Fibroblast of lung (primary cell): ENCODE data around the gene EXOSC7. TPM values are rescaled to one million over a fixed set of nuclear protein-coding genes. Genes with fewer than 3 reads are reported as not detected.

Source experiments
- DNase-seq, 2 donors: peaks; one replicate each; pipeline versions ENCODE4 v3.0.0 to v3.0.0-alpha.2; 2010; ENCODE audit warnings: low read depth in 2 of 2
- H2AFZ ChIP-seq: 2 replicates; pipeline ENCODE4 v1.5.1; 2012; ENCODE audit warnings: low read length, control low read depth, inconsistent platforms
- H3K27ac ChIP-seq: 2 replicates; pipeline ENCODE4 v1.5.1; 2011; ENCODE audit warnings: low read length, control low read depth; ENCODE audit not compliant: insufficient read depth
- H3K27me3 ChIP-seq: 2 replicates; pipeline ENCODE4 v1.5.1; 2011; ENCODE audit warnings: mild to moderate bottlenecking, low read length; ENCODE audit not compliant: control insufficient read depth, insufficient read depth
- H3K36me3 ChIP-seq: 2 replicates; pipeline ENCODE4 v1.5.1; 2011; ENCODE audit warnings: low read length; ENCODE audit not compliant: control insufficient read depth, insufficient read depth
- H3K4me1 ChIP-seq: 2 replicates; pipeline ENCODE4 v1.5.1; 2011; ENCODE audit warnings: low read length; ENCODE audit not compliant: control insufficient read depth, insufficient read depth; ENCODE audit errors: extremely low read depth
- H3K4me2 ChIP-seq: 2 replicates; pipeline ENCODE4 v1.5.1; 2011; ENCODE audit warnings: low read length, control low read depth; ENCODE audit not compliant: insufficient read depth; ENCODE audit errors: extremely low read depth
- H3K4me3 ChIP-seq, 4 experiments: fragments of 200-600 bp in 1 of 4; sonication (generic) in 1 of 4; replicated peaks in 1 of 4; 2 replicates each; pipeline ENCODE4 v1.5.1; 2011 to 2016; ENCODE audit warnings: low read length in 4 of 4, low read depth in 3 of 4, mild to moderate bottlenecking in 3 of 4, control low read depth in 2 of 4, inconsistent platforms in 1 of 4, mixed read lengths in 1 of 4; ENCODE audit not compliant: insufficient read depth in 1 of 4; ENCODE audit errors: control extremely low read depth in 1 of 4
- H3K79me2 ChIP-seq: 2 replicates; pipeline ENCODE4 v1.5.1; 2012; ENCODE audit warnings: mild to moderate bottlenecking, low read length, inconsistent platforms; ENCODE audit not compliant: control insufficient read depth, insufficient read depth
- H3K9ac ChIP-seq: 2 replicates; pipeline ENCODE4 v1.5.1; 2011; ENCODE audit warnings: mild to moderate bottlenecking, low read length, control low read depth; ENCODE audit not compliant: insufficient read depth
- H3K9me3 ChIP-seq: 2 replicates; pipeline ENCODE4 v1.5.1; 2012; ENCODE audit warnings: low read depth, low read length; ENCODE audit not compliant: control insufficient read depth, insufficient read depth
- H4K20me1 ChIP-seq: 2 replicates; pipeline ENCODE4 v1.5.1; 2011; ENCODE audit warnings: low read length; ENCODE audit not compliant: control insufficient read depth, insufficient read depth; ENCODE audit errors: extremely low read depth
- EZH2 ChIP-seq: IDR thresholded peaks from 2 replicates; pipeline ENCODE4 v1.5.1; 2012; ENCODE audit warnings: low read length, control low read depth, mild to moderate bottlenecking; ENCODE audit errors: missing control alignments
- polyA plus RNA-seq, 2 donors: library from polyadenylated mRNA; depleted of rRNA in 1 of 2; stranded (reverse) in 1 of 2; unstranded in 1 of 2; fragments of >200 nt; gene quantifications; 2 replicates each; pipeline ENCODE4 v1.2.1, GENCODE V29; 2011 to 2012; ENCODE audit warnings: missing spikeins in 1 of 2
- total RNA-seq: library from RNA; depleted of rRNA; stranded (reverse); fragments of >200 nt; gene quantifications from 2 replicates; pipeline ENCODE4 v1.2.1, GENCODE V29; 2014
- TF ChIP-seq, protein P1 (sequence below), 2 donors: IDR thresholded peaks in 1 of 2; conservative IDR thresholded peaks in 1 of 2; 1 replicate in 1 of 2; 2 replicates in 1 of 2; pipeline ENCODE4 v1.5.1; 2011 to 2012; ENCODE audit warnings: low read length in 2 of 2, control low read depth in 1 of 2, inconsistent platforms in 1 of 2, low read depth in 1 of 2, mild to moderate bottlenecking in 1 of 2

Gene EXOSC7
- total and polyA plus RNA-seq, 2 donors (not counting 1 experiment from before 2014, with no cell fraction given): 58.8 to 72.5 TPM

DNA sequence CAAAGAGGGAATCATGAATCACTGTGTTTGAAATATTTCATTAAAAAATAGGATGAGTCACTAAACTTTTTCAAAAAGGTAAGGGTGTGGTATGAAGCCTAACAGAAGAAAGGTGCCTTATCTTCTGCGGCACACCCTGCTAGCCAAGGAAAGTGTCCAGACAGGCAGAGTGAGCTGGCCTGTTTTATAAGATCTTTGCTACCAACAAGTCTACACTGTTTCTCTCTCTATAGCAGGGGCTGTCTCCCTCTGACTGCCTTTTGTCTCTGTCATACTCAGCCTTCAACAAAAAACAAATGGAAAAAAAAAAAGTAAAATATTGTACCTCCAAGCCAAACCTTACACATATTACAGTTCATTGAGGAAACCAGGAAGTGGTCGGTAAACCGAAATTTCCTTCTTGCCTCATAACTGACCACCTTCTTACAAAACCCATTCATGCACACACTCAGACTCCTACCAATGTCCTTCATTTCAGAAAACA lies 9.2 kb upstream of the EXOSC7 start:
- Histone ChIP-seq H3K27me3 (no peaks in the 10 kb centered on the region), H3K9me3 (no peaks in the 10 kb centered on the region), H3K79me2 (peaks cover 25% of the 10 kb centered on the region), H3K27ac (no peak overlapping the region), H3K4me2 (no peak overlapping the region), H3K4me1 (no peaks in the 10 kb centered on the region), H4K20me1 (no peaks in the 10 kb centered on the region), H3K36me3 (no peaks in the 10 kb centered on the region), H2AFZ (no peak overlapping the region), H3K4me3 (no peak overlapping the region), H3K9ac (no peak overlapping the region)
- no peak for TF ChIP-seq EZH2
- TF ChIP-seq, protein P1, sequence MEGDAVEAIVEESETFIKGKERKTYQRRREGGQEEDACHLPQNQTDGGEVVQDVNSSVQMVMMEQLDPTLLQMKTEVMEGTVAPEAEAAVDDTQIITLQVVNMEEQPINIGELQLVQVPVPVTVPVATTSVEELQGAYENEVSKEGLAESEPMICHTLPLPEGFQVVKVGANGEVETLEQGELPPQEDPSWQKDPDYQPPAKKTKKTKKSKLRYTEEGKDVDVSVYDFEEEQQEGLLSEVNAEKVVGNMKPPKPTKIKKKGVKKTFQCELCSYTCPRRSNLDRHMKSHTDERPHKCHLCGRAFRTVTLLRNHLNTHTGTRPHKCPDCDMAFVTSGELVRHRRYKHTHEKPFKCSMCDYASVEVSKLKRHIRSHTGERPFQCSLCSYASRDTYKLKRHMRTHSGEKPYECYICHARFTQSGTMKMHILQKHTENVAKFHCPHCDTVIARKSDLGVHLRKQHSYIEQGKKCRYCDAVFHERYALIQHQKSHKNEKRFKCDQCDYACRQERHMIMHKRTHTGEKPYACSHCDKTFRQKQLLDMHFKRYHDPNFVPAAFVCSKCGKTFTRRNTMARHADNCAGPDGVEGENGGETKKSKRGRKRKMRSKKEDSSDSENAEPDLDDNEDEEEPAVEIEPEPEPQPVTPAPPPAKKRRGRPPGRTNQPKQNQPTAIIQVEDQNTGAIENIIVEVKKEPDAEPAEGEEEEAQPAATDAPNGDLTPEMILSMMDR (conservative IDR thresholded peaks at IDR 0.05 in 1 of 2, IDR thresholded peaks at IDR 0.05 in 1 of 2; ENCODE audit: low read depth in 1 of 2, low read length in 2 of 2): no peak
- no peak for DNase-seq

DNA sequence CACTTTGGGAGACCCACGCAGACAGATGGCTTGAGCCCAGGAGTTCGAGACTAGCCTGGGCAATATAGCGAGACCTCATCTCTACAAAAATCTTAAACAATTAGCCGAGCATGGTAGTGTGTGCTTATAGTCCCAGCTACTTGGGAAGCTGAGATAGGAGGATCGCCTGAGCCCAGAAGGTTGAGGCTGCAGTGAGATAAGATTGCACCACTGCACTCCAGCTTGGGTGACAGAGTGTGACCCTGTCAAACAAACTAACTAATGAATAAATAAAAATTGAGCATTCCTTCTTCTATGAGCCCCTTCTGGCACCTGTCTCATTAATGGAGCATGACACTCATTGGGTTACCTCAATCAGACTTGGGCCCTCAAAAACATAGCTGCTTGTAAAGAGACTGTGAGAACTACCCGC lies 7.6 kb upstream of the EXOSC7 start:
- H3K9ac ChIP-seq: no peak overlapping the region
- H2AFZ ChIP-seq: no peak overlapping the region
- H3K27ac ChIP-seq: no peak overlapping the region
- no peaks in the 10 kb centered on the region for H4K20me1 ChIP-seq
- no peaks in the 10 kb centered on the region for H3K9me3 ChIP-seq
- no peaks in the 10 kb centered on the region for H3K27me3 ChIP-seq
- H3K79me2 ChIP-seq: peaks cover 32% of the 10 kb centered on the region
- no peak overlapping the region for H3K4me3 ChIP-seq
- TF ChIP-seq, protein P1 (conservative IDR thresholded peaks at IDR 0.05 in 1 of 2, IDR thresholded peaks at IDR 0.05 in 1 of 2; ENCODE audit: low read depth in 1 of 2, low read length in 2 of 2): no peak
- TF ChIP-seq EZH2: no peak
- H3K4me1 ChIP-seq: no peaks in the 10 kb centered on the region
- H3K36me3 ChIP-seq: no peaks in the 10 kb centered on the region
- DNase-seq: no peak
- H3K4me2 ChIP-seq: no peak overlapping the region

DNA sequence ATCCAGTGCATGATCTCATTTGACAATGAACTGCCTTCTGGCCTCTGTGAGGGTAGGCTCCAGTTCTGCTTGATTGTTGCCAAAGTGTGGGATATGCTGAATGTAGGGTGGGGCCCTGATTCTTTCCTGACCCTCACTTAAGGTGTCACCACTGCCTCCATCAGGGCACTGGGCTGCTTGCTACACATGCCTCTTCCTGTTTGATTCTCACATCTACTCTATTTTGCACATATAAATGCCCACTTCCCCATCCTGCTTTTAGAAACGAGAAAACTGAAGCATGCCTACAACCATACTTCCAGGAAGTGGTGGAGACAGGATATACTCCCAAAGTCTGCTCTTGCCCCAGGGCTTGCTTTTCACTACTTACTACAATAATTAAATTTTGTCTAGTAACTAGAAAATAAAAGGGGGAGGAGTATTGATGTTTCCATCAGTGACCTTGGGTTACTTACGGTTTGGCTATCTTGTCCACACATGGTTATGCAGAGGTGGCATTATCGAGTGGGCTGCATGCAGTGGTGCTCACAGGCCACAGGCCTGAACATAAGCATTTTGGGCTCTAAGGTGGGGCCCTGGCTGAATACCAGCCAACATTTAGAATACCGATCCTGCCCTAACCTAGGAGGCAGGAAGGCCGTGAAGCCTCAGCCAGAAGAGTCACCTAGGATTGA lies 6.8 kb upstream of the EXOSC7 start:
- Histone ChIP-seq H3K36me3 (no peaks in the 10 kb centered on the region), H2AFZ (no peak overlapping the region), H3K79me2 (peaks cover 37% of the 10 kb centered on the region), H4K20me1 (no peaks in the 10 kb centered on the region), H3K4me2 (no peak overlapping the region), H3K27me3 (no peaks in the 10 kb centered on the region), H3K4me3 (no peak overlapping the region), H3K4me1 (no peaks in the 10 kb centered on the region), H3K27ac (no peak overlapping the region), H3K9me3 (no peaks in the 10 kb centered on the region), H3K9ac (no peak overlapping the region)
- no peak for DNase-seq
- TF ChIP-seq EZH2: no peak
- TF ChIP-seq, protein P1 (conservative IDR thresholded peaks at IDR 0.05 in 1 of 2, IDR thresholded peaks at IDR 0.05 in 1 of 2; ENCODE audit: low read depth in 1 of 2, low read length in 2 of 2): no peak
